EL (cell line): ENCODE results near the gene EIF4E.
A peak's percentile ranks its signal among the peaks of the same experiment; 100 is the strongest.
"Not testable (repeated sequence)": the region's sequence is repeated elsewhere in the genome, so short reads cannot be mapped to it uniquely, and the experiment has no call there.

Experiments used
- DNase-seq: peaks from one replicate; pipeline ENCODE4 v3.0.0-alpha.2; 2016

Gene EIF4E

GRCh38 chr4:98928505-98929340, at the start of gene EIF4E:
EIF4E (minus strand) TSS chr4:98929133; CDS start chr4:98929112, 21 bp downstream.
- peak; percentile 99 for DNase-seq

GRCh38 chr4:98977557-98977956, 48.6 kb upstream of the EIF4E start:
- DNase-seq, result no peak

GRCh38 chr4:98976716-98977115, 47.8 kb upstream of the EIF4E start:
- DNase-seq, result peak; percentile 77

GRCh38 chr4:98969878-98970785, 41.2 kb upstream of the EIF4E start:
- no peak for DNase-seq

- DNase-seq, result no peak
Observed at GRCh38 chr4:98967786-98968329, 38.9 kb upstream of the EIF4E start.

- DNase-seq, result no peak
Observed at GRCh38 chr4:98966926-98967325, 38.0 kb upstream of the EIF4E start.

GRCh38 chr4:98963538-98964433, 34.9 kb upstream of the EIF4E start:
- DNase-seq, result no peak

- DNase-seq, result no peak
Observed at GRCh38 chr4:98961770-98962169, 32.8 kb upstream of the EIF4E start.

- DNase-seq, result no peak
Observed at GRCh38 chr4:98959411-98959810, 30.5 kb upstream of the EIF4E start.

- no peak for DNase-seq
Observed at GRCh38 chr4:98958065-98958464, 29.1 kb upstream of the EIF4E start.

GRCh38 chr4:98955229-98955628, 26.3 kb upstream of the EIF4E start:
- no peak for DNase-seq

GRCh38 chr4:98951710-98952109, 22.8 kb upstream of the EIF4E start:
- no peak for DNase-seq

- DNase-seq, result no peak
Observed at GRCh38 chr4:98950925-98951324, 22.0 kb upstream of the EIF4E start.

- no peak for DNase-seq
Observed at GRCh38 chr4:98946359-98946758, 17.4 kb upstream of the EIF4E start.

GRCh38 chr4:98945297-98945850, 16.4 kb upstream of the EIF4E start:
- DNase-seq, result no peak

GRCh38 chr4:98939892-98940298, 11.0 kb upstream of the EIF4E start:
- peak; percentile 68 for DNase-seq

GRCh38 chr4:98939438-98939837, 10.5 kb upstream of the EIF4E start:
- DNase-seq, result no peak

- DNase-seq, result peak; percentile 60
Observed at GRCh38 chr4:98937986-98938720, 9.2 kb upstream of the EIF4E start.

GRCh38 chr4:98935633-98936032, 6.7 kb upstream of the EIF4E start:
- DNase-seq, result no peak

GRCh38 chr4:98934851-98935250, 5.9 kb upstream of the EIF4E start:
- DNase-seq, result not testable (repeated sequence)

- peak; percentile 55 for DNase-seq
Observed at GRCh38 chr4:98932539-98932938, 3.6 kb upstream of the EIF4E start.
